Activated CD8-positive, alpha-beta memory T cell treated with anti-CD3 and anti-CD28 coated beads for 4 hours (primary cell): ENCODE measurements around the gene BRMS1.
A peak's percentile ranks its signal among the peaks of the same experiment; 100 is the strongest.

ENCODE experiments used
- DNase-seq, 2 donors: peaks; one replicate each; pipeline ENCODE4 v3.0.0-alpha.2; 2020; ENCODE audit warnings: low read depth in 2 of 2

Gene BRMS1

DNA sequence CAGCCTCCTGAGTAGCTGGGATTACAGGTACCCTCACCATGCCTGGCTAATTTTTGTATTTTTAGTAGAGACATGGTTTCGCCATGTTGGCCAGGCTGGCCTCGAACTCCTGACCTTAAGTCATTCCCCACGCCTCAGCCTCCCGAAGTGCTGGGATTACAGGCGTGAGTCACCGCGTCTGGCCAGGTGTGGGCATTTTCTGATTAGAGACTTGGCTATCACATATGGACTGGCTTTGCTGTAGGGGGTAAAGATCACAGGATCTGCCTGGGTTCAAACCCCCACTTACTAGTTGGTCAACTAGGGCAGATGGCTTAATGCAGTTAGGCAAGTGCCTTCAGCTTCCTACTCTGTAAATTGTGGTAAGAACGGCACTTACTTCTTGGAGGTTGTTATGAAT lies 34.6 kb downstream of the BRMS1 start:
- no peak for DNase-seq

DNA sequence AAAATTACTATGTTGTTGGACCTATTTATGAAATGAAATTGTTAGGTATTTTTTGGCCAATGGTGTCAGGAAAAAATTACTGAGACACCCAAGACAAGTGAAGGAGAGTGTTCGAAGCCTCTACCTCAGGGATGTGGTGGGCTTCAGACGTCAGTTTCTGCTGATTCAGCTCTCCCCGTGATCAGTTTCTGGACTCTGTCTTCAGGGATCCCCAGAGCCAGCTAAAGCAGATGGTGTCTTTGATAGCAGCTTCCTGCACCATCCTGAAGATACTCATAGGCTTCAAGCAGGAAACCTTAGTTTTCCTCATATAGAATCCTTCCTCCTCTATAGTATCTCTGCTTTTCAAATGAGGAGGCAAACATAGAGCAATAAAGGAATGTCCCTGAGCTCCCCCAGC lies 35.4 kb downstream of the BRMS1 start:
- no peak for DNase-seq

DNA sequence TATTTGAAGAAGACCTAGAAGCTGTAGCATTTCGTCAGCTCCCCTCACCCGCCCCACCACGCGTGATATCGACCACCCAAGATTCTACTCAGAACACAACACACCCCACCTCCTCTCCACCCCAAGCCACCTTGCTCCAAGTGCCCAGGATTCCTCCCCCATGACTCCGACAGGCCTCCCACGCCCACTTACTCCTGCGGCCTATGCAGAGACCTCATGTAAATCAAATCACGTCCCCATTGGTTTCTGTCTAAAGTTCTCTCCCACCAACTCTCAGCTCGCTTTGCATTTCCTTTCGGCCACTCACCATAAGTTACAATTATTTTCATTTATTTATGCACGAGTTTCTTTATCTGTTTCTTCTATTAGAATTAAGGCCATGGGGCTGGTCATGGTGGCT lies 42.2 kb downstream of the BRMS1 start:
- no peak for DNase-seq

DNA sequence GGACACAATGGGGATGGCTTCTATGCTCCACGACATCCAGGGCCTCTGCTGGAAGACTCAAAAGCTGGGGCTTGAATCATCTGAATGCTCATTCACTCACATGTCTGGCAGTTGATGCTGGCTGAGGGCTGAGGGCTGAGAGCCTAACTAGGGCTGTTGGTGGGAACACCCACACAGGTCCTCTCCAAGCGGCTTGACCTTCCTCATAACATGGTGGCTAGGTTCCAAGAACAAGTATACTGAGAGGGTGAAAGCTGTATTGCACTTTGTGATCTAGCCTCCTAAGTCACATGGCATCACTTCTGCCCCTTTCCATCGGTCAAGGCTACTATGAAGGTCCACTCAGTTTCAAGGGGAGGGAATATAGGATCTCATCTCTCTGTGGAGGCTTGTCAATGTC lies 45.7 kb downstream of the BRMS1 start:
- no peak for DNase-seq

DNA sequence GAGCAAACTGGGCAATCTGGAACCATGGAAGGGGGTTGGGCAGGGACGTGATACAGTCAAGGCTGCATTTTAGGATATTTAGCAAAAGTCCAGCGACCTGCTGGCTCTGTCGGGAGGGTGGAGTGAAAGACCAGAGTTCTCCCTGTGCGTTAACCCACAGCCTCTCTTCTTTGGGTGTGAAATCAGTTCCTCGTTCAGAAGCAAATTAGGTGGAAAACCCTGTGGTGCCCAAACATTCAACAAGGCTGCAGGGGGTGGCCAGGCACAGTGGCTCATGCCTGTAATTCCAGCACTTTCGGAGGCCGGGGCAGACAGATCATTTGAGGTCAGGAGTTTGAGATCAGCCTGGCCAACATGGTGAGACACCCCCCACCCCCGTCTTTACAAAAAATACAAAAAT lies 47.3 kb downstream of the BRMS1 start:
- no peak for DNase-seq

DNA sequence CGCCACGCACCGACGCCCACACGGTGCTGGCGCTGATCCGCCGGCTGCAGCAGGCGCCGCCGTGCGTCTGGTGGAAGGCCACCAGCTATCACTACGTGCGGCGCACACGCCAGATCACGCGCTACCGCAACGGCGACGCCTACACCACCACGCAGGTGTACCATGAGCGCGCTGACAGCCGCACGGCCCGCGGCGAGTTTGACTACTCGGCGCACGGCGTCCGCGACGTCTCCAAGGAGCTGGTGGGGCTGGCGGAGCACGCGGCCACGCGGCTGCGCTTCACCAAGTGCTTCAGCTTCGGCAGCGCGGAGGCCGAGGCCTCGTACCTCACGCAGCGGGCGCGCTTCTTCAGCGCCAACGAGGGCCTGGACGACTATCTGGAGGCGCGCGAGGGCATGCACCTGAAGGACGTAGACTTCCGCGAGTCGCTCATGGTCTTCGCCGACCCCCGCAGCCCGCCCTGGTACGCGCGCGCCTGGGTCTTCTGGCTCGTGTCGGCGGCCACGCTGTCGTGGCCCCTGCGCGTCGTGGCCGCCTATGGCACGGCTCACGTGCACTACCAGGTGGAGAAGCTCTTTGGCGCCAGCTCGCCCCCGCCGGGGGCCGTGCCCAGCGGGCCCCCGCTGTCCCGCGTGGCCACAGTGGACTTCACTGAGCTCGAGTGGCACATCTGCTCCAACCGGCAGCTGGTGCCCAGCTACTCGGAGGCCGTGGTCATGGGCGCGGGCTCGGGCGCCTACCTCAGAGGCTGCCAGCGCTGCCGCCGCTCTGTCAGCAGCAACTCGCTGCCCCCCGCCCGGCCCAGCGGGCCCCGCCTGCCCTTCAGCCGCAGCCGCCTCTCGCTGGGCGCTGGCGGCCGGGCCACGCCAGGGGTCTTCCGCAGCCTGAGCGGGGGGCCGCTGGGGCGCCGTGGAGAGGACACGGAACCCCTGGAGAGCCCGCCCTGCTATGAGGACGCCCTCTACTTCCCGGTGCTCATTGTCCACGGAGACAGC lies 50.0 kb downstream of the BRMS1 start:
- no peak for DNase-seq

DNA sequence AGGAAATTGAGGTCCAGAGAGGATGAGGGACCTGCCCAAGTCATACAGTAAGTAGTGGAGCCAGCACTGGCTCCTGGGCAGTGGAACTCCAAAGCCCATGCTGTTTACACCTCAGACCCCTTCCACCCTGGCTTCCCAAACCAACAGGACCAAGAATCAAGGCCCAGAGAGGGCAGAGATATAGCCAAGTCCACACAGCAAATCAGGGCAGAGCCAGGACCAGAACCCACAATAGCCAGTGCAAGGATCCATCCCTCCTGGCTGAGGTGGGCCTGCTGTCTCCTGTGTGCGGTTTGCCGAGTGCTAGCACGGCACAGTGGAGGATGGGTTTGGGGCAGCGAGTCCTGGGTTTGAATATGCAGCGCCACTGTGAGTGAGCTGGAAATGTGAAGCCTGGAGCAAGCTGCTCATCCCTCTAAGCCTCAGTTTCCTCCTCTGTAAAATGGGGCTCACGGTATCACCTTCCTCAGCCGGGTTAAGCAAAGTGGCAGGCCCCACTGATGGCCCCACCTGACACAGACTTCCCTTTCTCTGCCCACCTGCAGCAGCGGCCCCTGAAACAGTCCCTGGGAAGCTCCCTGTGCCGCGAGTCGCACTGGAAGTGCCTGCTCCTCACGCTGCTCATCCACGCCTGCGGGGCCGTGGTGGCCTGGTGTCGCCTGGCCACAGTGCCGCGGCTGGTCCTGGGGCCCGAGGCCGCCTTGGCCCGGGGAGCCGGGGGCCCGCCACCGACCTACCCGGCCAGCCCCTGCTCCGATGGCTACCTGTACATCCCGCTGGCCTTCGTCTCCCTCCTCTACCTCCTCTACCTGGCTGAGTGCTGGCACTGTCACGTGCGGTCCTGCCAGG lies 50.9 kb downstream of the BRMS1 start:
- no peak for DNase-seq

DNA sequence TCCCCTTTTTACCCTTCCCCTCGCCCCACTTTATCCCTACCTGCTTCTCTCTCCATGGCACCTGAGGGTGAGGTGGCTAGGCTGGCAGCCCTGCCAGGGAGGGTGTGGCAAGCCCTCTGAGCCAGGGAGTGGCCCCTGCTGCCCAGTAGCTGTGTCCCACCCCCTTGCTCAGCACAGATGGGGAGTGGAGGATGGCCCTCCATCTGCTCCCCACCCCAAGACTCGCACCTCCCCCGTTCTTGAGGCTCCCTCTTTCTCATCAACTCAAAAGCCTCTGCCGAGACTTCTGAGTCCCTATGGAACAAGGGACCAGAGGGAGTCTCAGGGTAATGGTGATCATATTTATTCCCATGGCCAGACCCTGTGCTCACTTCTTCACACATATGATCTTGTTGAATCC lies 51.6 kb downstream of the BRMS1 start:
- DNase-seq, result no peak

DNA sequence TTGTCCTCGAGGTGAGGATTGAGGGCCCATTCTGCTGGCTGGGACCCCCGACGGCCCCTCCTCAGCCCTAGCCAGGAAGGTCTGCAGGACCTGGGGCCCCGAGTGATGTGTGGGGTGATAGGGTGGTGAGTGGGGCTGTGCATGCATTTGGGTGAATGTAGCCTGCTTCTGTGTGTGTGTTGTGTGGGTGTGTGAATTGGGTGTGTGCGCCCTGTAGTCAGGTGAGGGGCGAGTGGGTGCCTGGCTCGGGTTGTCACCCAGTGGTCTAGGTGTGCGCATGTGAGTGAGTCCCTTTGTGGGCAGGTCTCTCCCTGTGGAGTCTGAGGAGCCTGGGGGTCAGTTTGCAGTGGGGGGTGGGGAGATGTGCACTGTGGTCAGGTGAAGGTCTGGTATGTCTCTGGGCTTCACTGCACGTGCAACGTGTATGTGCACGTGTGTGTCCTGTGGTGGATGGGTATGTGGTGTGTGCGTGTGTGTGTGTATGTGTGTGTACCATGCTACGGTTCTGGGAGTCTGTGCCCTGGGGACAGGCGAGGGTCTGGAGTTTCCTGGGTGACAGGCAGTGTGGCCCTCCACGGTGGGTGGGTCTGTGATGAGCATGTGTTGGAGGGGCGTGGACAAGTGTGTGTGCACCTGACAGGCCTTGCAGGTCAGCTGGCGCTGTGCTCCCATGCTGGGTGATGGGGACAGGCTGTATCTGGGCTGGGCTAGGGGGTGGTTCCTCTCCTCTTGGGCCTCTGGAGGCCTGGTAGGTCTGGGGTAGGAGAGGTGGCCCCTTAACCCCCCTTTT lies 52.2 kb downstream of the BRMS1 start:
- no peak for DNase-seq

DNA sequence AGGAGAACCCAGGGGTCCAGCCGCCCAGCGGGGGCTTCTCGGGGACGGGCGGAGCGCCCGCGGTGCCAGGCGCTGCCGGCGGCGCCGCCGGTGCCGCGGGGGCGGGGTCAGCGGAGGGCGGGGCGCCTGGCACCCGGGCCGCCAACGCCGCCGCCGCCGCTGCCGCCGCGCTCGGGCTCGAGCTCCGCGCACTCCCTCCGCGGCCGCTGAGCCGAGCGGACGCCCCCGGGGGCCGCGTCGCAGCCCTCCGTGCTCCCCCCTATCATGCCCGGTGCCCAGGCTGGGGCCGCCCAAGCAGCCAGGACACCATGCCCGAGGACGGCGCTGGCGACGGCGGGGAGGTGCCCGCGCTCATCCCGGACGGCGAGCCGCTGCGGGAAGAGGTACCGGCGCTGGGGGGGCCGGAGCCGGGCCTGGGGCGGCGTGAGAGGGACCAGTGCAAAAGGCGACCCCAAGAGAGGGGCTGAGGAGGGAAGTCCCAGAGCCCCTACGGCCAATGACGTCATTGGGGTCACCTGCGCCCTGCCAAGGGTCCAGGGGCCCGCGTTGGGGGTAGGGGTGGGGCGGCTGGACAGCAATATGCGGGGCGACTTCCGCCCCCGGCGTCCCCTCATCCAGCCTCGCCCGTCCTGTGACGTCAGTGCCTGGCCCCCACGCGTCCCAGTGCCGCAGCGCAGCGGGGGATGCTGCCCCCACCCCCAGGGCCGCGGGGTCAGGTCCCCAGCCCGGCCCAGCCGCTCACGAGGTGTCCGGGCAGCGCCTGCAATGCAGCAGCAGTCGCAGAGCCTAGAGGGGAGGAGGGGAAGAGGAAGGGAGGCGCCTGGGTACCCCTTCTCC lies 53.0 kb downstream of the BRMS1 start, which contains the start of gene TMEM151A:
Gene TMEM151A, plus strand, starts transcription at position 189 of the 837 bp plus-strand sequence. Its CDS starts 120 bp downstream, at position 309.
- no peak for DNase-seq

DNA sequence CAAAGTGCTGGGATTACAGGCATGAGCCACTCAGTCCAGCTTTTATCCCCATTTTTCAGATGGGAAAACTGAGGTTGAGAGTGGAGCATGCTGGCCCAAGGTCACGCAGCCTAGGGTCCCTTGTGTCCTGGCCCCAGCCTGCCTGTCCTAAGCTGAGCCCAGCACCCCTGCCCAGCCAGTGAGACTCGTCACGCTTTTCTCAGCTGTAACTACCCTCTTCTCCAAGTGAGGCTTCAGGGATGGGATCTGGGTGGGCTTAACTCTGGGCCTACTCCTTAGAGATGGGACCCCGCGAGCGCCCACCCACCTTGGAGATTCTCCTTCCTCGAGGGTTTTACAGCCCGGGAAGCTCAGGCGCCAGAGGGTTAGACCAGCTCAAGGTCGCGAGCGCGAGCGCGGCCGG lies 53.6 kb downstream of the BRMS1 start:
- DNase-seq, result no peak

DNA sequence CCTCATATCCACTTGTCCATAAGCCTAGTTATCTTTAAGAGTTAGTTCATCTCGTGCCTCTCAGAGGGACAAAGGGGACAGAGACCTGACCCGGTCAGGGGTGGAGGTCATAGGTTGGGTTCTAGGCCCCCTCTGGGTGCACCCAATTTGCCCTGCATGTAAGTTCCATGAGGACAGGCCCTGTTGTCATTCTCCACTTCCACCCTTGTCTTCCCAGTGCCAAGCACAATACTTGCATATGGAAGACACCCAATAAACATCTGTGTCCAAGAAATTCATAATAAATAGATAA lies 54.6 kb downstream of the BRMS1 start:
- DNase-seq, result no peak

DNA sequence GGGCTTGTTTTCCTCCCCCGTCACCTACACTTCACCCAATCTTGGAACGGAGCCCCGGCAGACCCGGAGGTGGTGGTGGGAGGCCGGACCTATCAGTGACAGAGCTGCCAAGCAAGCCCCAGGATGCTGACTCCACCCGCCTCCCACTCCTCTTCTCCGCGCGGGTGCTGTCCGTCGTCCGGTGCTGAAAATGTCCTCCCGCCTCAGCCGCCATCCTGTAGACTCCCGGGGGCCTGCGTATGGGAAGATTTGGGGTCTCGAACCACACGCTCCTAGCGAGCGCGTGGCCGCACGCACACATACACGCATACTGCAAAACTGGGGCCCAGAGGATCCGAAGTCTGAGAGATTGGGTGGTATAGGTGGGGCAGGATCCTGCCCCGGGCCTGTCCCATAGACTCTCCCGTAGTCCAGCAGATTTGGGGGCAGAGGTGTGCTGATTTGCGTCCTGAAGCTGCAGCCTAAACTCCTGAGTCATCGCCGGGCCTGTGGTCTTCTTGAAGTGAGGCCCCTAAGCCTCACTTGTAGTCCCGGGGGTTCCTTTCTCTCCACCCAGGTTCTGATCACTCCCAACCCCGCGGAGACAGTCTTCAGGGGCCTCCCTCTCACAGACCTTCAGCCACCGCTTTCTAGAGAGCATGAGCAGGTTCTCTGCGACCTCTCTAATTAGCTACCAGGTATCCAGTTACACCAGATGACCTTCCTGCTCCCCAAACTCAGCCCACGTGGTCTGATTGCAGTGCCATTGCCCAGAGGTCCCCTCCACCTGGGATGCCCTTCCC lies 55.2 kb downstream of the BRMS1 start:
- peak; percentile 55 to 67 for DNase-seq

DNA sequence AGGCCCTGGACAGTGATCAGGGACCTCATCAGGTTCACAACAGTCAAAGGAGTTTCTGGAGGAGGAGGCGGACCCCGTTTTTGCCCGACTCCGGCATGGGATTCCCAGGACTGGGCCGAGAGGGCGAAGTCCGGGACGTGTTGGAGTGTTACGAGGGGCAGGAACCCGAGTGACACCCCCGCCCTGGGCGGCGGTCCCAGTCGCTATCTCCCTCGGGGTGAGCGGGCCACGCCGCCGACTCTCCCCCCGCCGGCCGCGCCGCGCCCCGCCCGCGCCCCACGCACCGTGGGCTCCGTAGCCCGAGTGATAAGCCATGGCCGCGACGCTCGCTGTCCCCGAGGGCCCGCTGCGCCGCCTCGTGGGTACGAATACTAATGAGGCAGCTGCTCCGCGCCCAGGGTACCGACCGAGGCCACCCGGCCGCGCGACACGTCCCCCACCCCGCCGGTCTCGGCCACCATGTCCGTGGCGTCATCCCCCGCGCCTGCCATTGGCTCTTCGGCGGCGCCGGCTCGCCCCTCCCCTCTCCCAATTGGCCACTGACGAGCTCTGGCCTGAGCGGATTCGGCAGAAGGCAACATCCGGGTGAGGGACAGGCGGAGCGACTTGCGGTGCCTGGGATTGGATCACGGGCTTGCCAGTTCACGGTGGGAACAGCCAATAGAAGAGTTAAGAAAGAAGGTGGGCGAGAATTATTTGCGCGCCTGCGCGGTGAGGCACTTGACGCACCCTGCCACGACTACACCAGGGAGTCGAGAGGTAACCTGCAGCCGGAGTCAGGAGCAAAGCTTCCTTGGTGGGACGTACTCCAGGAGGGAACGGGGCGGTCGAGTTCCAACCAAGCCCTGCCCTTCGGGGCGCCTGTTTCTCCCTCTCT lies 56.0 kb downstream of the BRMS1 start, which contains the start of gene YIF1A:
Gene YIF1A, minus strand, starts transcription at position 473 of the 877 bp plus-strand sequence. Its CDS starts 158 bp downstream, at position 315.
- DNase-seq, result peak; percentile 93 to 98

DNA sequence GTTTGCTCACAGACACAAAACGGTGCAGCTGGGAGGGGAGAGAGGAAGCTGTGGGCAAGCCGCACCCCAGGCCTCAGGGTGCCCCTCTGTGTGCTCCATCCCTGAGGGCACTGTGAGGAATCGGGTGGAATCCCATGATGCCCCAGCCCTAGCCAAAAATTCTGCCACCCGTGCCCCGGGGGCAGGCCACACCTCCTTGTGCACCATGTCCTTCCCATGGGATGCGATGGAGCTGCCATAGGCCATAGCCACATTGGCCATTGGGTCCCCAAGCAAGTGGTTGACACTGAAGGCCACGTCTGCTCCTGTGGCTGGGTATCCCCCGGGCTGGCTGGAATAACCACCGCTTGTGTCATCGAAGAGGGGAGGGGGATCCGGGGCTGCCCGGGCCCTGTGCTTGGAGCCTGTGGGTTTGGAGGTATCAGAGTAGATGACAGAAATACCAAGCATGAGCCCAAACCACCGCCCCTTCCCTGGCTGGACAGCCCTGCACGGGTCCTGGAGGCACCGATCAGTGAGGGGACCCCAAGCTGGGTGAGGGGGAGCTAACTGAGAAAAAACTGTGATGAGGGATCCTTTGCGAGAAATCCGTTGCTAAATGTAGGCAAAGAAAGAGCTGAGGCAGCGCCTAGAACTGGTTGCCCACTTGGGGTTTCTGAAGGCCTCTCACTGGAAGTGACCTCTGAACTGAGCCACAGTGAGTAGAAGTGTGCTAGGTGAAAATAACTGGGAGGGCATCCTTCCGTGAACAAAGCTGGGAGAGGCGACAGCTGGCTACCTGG lies 56.8 kb downstream of the BRMS1 start:
- DNase-seq, result no peak
